Chondrocyte (in vitro differentiated cells): ENCODE data around the gene ST8SIA6. TPM values are rescaled to one million over a fixed set of nuclear protein-coding genes. Genes with fewer than 3 reads are reported as not detected.

Experiments used
- DNase-seq: peaks from one replicate; pipeline ENCODE4 v3.0.0; 2021; ENCODE audit warnings: mixed read lengths, low spot score
- H3K27ac Mint-ChIP-seq: one replicate; pipeline ENCODE4 v1.8.0; 2021; ENCODE audit warnings: mild to moderate bottlenecking, moderate library complexity, mixed read lengths; ENCODE audit not compliant: unreplicated experiment
- H3K27me3 Mint-ChIP-seq: 2 replicates; pipeline ENCODE4 v1.8.0; 2021; ENCODE audit warnings: low read depth, mixed read lengths
- H3K36me3 Mint-ChIP-seq: 2 replicates; pipeline ENCODE4 v1.8.0; 2021; ENCODE audit warnings: low read depth, mixed read lengths
- H3K4me1 Mint-ChIP-seq: 2 replicates; pipeline ENCODE4 v1.8.0; 2021; ENCODE audit warnings: low read depth, mild to moderate bottlenecking, mixed read lengths
- H3K4me3 Mint-ChIP-seq: one replicate; pipeline ENCODE4 v1.8.0; 2021; ENCODE audit warnings: mild to moderate bottlenecking, moderate library complexity, mixed read lengths; ENCODE audit not compliant: unreplicated experiment
- H3K9me3 Mint-ChIP-seq: 2 replicates; pipeline ENCODE4 v1.8.0; 2021; ENCODE audit warnings: low read depth, mixed read lengths
- total RNA-seq: library from RNA; stranded (reverse); gene quantifications from 3 replicates; pipeline ENCODE4 v1.2.1, GENCODE V29; 2021
- TF ChIP-seq, protein P1 (sequence below): fragments of 200-600 bp; sonication (generic); IDR thresholded peaks from 2 replicates; pipeline ENCODE4 v1.5.0; 2021; ENCODE audit warnings: antibody characterized with exemption, mild to moderate bottlenecking, moderate library complexity

ST8SIA6 gene
- total RNA-seq, 1 donor from 2014 or later = not detected

DNA sequence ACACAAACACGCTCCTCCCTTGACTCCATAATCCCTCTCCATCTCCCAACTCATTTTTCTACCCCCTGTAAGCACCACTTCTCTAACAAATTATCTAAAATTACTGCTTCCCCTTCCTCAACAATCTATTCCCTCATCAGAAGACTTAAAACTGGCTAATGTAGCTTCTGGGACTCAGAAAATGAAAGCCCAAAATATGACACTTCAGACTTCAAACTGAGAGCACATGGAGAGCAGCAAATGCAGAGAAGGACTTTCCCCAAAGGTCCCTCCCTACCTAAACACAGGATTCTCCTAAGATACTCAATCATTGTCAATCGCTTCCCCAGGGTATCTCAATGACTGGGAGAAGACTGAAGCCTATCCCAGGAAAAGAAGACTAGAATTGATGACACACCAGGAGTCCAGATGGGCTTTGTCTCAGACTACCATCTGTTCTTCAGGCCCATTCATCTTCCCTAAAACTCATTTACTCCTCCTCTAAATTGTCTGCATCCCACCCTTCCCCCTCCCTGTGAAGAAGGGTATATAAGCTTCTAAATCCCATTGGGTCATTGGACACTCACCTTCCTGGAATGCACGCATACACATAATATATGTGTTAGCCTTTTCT is 39.2 kb downstream of the ST8SIA6 start:
- no peaks in the 10 kb centered on the region for H3K9me3 Mint-ChIP-seq
- H3K4me3 Mint-ChIP-seq = no peak overlapping the region
- H3K4me1 Mint-ChIP-seq = no peaks in the 10 kb centered on the region
- H3K27me3 Mint-ChIP-seq = peaks cover 24% of the 10 kb centered on the region
- H3K36me3 Mint-ChIP-seq = peaks cover 2% of the 10 kb centered on the region
- no peak for DNase-seq
- TF ChIP-seq, protein P1, sequence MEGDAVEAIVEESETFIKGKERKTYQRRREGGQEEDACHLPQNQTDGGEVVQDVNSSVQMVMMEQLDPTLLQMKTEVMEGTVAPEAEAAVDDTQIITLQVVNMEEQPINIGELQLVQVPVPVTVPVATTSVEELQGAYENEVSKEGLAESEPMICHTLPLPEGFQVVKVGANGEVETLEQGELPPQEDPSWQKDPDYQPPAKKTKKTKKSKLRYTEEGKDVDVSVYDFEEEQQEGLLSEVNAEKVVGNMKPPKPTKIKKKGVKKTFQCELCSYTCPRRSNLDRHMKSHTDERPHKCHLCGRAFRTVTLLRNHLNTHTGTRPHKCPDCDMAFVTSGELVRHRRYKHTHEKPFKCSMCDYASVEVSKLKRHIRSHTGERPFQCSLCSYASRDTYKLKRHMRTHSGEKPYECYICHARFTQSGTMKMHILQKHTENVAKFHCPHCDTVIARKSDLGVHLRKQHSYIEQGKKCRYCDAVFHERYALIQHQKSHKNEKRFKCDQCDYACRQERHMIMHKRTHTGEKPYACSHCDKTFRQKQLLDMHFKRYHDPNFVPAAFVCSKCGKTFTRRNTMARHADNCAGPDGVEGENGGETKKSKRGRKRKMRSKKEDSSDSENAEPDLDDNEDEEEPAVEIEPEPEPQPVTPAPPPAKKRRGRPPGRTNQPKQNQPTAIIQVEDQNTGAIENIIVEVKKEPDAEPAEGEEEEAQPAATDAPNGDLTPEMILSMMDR = no peak
- H3K27ac Mint-ChIP-seq = no peak overlapping the region

DNA sequence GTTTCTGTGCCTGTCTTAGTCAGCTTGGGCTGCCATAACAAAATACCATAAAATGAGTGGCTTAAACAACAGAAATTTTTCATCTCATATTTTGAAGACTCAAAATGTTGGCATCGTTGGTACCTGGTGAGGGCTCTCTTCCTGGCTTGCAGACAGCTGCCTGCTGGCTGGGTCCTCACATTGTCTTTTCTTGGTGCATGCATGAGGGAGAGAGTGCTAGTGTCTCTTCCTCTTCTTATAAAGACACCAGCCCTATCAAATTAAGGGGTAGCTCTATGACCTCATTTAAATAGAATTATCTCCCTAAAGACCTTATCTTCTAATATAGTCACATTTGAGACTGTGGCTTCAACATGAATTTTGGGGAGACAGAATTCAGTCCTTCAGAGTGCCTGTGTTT is 39.9 kb downstream of the ST8SIA6 start:
- Mint-ChIP-seq H3K4me1 (no peaks in the 10 kb centered on the region), H3K27me3 (peaks cover 24% of the 10 kb centered on the region), H3K27ac (no peak overlapping the region), H3K36me3 (peaks cover 2% of the 10 kb centered on the region), H3K9me3 (no peaks in the 10 kb centered on the region), H3K4me3 (no peak overlapping the region)
- TF ChIP-seq, protein P1 = no peak
- no peak for DNase-seq

DNA sequence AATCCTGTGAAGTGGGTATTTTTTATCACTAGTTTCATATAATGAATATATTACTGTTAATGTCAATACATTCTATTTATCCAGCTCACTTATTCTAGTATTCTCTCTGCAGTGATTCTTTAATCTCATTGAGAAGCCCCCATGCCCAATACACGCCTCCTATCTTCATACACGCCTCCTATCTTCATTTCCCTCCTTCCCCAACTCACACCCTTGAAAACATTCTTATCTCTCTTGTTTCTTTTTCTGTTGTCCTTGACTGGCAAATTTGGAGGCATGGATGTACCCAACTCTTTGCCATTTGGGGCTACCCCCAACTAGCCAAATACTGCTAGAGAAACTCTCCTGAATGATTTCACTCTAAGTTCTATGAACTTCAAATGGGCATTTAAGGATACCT is 40.5 kb downstream of the ST8SIA6 start:
- H3K4me1 Mint-ChIP-seq = no peaks in the 10 kb centered on the region
- H3K9me3 Mint-ChIP-seq = no peaks in the 10 kb centered on the region
- H3K4me3 Mint-ChIP-seq = no peak overlapping the region
- peaks cover 26% of the 10 kb centered on the region for H3K27me3 Mint-ChIP-seq
- no peak for DNase-seq
- TF ChIP-seq, protein P1 = no peak
- no peak overlapping the region for H3K27ac Mint-ChIP-seq
- peaks cover 2% of the 10 kb centered on the region for H3K36me3 Mint-ChIP-seq

GRCh38 chr10:17412323-17412722 is 42.1 kb downstream of the ST8SIA6 start:
- H3K27me3 Mint-ChIP-seq = peaks cover 32% of the 10 kb centered on the region
- H3K4me1 Mint-ChIP-seq = no peaks in the 10 kb centered on the region
- H3K4me3 Mint-ChIP-seq = no peak overlapping the region
- H3K27ac Mint-ChIP-seq = no peak overlapping the region
- H3K36me3 Mint-ChIP-seq = peaks cover 2% of the 10 kb centered on the region
- TF ChIP-seq, protein P1 = no peak
- H3K9me3 Mint-ChIP-seq = no peaks in the 10 kb centered on the region
- DNase-seq = no peak

DNA sequence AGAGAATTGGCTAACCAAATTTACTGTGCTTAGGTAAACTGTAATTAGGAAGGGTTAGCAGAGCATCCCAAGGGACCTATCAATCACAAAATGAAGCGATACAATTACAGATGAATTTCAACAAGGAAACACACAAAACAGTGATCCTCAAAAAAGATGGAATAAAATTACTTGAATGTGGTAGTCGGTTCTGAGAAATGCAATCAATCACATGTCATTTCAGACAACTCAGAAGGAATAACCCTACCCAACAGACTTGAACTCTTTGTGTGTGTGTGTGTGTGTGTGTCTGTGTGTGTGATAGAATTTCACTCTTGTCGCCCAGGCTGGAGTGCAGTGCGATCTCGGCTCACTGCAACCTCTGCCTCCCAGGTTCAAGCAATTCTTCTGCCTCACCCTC is 43.5 kb downstream of the ST8SIA6 start:
- Mint-ChIP-seq H3K4me3 (no peak overlapping the region), H3K4me1 (no peaks in the 10 kb centered on the region), H3K36me3 (peaks cover 2% of the 10 kb centered on the region), H3K27me3 (peaks cover 32% of the 10 kb centered on the region), H3K9me3 (no peaks in the 10 kb centered on the region), H3K27ac (no peak overlapping the region)
- DNase-seq = no peak
- TF ChIP-seq, protein P1 = no peak
